Stimulated activated CD4-positive, alpha-beta T cell treated with anti-CD3 and anti-CD28 coated beads, TNF-alpha, amount 100 ng/mL, for 48 hours (primary cell): ENCODE measurements around the gene ZFX.
A peak's percentile ranks its signal among the peaks of the same experiment; 100 is the strongest.
"Not testable (repeated sequence)": the region's sequence is repeated elsewhere in the genome, so short reads cannot be mapped to it uniquely, and the experiment has no call there.

ENCODE experiments used
- DNase-seq, 3 donors: peaks; one replicate each; pipeline ENCODE4 v3.0.0-alpha.2; 2020; ENCODE audit warnings: low read depth in 3 of 3

Gene ZFX

DNA sequence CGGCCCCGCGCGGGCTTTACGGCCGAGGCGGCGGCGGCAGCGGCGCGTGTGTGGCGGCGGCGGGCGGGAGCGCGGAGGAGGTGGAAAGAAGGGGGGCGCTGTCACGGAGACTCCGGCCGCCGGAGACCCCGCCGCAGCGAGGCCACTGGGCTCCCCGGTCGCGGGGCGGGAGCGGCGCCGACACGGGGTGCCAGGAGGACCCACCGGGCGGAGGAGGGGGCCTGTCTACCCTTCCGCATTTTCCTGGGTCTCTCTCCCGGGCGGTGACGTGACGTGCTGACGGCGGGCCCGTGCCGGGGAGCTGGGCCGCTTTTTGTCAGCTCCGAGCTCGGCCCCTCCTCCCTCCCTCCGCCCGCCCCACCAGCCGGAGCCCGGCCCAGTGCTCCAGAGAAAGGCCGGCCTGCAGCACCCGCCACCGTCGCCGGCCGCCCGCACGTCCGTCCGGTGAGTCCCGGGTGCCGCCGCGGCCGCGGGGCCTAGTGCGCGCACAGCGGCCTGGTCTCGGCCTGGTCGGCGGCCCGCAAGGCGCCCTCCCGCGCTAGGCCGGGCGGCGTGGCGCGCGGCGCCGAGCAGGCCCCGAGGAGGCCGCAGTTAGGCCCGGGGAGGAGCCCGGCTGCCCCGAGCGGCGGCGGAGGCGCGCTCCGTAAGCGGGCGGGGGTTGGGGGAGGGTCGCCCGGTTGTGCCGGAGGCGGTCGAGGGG lies at the start of gene ZFX:
ZFX (plus strand) TSS at position 379 of the 700 bp plus-strand sequence. CDS start 23,014 bp downstream, outside the sequence.
- DNase-seq, result peak in 2 of 3 donors; percentile 23 to 69

DNA sequence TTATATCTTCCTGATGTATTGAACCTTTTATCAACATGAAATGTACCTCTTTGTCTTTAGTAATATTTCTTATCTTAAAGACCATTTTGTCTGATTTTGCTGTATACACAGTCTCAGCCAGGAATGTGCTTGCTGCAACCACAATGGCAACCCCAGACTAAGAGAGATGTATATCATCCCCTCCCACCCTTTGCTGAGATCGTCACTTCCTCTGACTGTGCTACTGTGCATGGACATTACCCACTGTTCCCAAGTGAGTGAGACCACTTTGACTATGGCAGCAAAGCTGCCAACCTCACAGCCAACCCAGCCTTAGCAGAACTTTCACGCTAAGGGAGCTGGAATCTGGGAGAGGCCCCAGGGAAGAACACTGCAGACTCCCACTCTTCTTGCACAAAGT lies 48.8 kb upstream of the ZFX start:
- DNase-seq, result no peak

DNA sequence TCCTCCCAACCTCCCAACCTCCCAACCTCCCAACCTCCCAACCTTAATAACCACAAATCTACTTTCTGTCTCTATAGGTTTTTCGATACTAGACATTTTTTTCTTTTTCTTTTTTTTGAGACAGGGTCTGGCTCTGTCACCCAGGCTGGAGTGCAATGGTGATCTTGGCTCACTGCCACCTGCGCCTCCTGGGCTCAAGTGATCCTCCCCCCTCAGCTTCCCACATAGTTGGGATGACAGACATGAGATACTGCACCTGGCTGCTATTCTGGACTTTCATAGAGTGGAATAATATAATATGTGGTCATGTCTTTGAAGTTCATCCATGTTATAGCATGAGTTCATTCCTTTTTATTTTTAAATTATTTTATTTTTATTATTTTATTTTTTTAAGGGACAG lies 39.5 kb upstream of the ZFX start:
- DNase-seq, result no peak

DNA sequence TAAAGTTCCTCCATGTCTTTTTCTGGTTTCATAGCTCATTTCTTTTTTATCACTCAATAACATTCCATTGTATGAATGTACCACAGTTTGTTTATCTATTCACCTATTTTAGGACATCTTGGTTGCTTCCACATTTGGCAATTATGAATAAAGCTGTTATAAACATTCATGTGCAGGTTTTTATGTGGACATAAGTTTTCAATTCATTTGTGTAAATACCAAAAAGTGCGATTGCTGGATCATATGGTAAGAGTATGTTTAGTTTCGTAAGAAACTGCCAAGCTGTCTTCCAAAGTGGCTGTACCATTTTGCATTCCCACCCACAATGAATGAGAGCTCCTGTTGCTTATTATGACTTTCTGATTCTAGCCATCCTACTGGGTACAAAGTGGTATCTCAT lies 36.3 kb upstream of the ZFX start:
- DNase-seq, result no peak

DNA sequence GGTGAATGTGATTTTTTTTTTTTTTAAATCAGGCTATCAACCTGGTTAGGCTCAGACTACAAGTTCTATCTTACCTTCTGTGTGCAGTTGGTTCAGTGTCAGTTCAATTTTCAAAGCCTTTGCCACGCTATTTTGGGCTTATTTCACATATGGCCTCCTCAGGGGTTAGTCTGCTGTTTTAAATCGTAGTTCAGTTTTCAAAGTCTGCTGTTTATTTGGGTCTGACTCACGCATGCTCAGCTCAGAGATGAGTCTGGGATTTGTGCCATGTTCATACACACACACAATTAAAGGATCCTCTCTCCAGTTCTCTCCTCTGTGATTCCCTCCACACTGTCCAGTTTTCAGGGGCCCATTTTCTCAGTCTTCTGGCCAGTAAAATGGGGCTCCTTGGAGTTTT lies 32.3 kb upstream of the ZFX start:
- DNase-seq, result no peak

DNA sequence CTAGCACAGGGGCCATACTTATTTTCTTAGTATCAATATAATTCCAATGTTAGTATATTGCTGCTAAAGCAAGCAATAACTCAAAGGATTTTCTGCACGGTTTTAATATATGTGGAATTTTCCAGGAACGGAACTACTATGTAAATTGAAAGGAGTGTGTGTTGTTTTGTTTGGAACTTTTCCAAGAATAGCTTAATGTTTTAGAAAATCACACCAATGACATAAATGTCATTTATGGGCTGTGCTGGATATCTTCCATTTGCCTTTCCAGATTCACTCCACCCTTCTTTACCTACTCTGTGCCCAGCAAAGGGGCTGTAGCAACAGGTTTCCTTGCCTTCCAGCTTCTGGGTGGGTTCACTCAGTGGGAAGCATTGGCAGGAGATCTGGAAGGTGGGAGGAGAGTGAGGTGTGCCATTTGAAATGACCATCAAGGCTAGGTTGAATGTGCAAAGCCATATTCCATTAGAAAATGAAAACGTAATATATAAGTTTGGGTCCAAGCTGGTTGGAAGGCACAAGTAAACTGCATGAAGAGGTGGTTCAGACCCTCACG lies 25.2 kb upstream of the ZFX start:
- DNase-seq, result no peak

DNA sequence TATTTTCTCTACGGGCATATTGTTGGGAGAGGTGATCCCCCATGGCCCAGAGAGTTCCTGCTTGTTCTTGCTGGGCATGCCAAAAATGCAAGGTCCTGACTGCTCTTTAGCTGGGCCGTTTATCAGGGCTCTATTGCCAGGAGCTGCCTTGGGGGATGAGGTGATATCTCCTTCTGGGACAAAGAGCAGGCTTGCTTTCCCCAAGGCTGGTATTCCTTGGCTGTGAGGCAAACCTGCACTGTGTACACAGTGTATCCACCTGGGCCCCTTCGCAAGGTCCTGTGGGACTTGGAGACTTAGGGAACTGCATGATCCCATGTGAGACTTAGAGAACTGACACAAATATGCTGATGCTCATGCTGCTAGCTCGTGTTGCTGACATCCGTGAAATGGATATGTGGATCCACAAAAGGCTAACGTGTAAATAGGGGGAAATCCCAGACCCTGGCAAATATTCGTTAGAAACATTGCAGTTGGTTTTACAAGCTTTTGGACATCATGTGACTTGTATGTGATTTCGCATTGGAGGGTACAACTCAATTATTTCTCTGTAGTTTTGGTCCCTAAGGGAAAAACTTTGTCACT lies 24.4 kb upstream of the ZFX start:
- DNase-seq, result no peak

DNA sequence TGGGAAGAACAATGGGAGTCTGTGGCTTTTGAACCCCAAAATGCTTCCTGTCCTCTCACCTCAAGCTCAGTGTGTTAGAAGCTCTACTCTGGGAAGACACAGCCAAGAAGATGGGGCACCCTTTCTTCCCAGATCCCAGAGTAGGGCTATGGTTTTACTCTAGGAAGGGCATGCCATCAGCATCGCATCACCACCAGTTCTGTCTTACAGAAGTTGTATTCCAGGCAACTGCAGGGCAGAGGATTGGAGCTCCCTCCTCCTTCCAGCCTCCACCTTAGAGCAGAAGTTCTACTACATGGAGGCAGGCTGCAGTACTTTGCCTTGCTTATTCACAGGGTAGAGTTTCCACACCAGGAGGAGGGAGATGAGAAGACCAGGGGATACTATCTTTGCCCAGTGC lies 18.1 kb upstream of the ZFX start:
- no peak for DNase-seq

DNA sequence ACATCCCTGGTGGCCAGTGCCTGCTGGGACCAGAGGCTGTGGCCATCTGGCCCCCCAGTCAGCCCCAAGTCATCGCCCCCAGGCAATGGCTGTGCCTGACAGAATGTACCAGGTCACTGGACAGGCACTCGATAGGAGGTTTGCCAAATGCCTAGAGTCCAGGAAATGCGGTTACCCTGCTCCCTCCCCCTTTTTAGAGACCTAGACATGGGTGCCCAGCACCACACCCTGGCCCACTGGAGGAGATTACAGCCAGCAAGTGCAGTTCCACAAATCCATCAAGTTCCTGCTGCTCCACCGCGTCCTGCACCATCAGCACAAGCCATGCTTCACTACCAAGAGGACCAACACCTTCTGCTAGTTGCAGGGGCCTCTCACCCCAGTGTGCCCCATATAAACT lies 16.2 kb upstream of the ZFX start:
- DNase-seq, result no peak

DNA sequence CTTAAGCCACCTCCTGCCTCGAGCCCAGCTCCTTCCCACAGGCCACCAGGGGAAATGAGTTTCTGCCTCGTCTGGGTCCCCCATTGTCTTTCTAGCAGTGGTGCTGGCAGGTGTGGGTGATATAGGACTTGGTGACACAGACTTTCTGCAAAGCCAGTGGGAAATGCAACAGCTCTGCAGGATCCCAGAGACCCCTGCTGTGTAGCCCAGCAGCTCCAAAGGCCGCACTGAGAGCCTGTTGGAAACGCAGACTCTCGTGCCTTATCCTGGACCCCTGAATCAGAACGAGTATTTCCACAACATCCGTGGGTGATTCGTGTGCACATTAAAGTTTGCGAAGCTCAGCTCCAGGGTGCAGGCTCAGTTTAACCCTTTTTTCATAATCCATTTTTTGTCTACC lies 13.8 kb upstream of the ZFX start:
- DNase-seq, result not testable (repeated sequence)

DNA sequence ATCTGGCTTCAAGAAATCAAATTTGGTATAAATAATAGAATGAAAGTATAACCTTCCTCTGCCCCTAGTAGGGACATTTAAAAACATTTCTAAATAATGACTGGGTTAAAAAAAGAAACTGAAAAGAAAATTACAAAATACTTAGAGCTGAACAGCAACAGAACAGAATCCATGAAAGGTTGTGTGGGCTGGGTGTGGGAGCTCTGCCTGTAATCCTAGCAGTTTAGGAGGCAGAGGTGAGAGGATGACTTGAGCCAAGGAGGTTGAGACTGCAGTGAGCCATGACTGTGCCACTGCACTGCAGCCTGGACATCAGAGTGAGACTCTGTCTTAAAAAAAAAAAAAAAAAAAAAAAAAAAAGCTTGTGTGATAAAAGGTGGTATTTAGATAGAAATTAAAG lies 12.3 kb upstream of the ZFX start:
- no peak for DNase-seq

DNA sequence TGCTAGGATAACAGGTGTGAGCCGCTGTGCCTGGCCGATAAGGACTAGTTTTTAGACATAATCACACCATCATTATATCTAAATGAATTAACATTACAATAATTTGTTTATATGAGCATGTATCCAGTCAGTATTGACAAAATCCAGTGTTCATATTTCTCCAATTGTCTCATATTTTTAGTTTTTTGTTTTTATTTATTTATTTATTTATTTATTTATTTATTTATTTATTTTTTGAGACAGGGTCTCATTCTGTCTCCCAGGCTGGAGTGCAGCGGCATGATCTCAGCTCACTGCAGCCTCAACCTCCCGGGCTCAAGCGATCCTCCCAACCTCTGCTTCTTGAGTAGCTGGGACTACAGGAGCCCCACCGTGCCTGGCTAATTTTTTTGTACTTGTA lies 5.5 kb upstream of the ZFX start:
- DNase-seq, result not testable (repeated sequence)

DNA sequence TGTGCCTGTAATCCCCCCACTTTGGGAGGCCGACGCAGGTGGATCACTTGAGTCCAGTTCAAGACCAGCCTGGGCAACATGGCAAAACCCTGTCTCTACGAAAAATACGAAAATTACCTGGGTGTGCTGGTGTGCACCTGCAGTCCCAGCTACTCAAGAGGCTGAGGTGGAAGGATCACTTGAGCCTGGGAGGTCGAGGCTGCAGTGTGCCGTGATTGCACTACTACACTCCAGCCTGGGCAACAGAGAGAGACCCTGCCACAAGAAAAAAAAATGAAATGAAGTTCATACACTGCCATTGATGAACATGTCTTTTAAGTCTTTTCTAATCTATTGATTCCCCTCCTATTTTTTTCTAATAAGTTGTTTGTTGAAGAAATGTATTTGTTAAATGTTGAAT lies 5.0 kb upstream of the ZFX start:
- DNase-seq, result no peak

DNA sequence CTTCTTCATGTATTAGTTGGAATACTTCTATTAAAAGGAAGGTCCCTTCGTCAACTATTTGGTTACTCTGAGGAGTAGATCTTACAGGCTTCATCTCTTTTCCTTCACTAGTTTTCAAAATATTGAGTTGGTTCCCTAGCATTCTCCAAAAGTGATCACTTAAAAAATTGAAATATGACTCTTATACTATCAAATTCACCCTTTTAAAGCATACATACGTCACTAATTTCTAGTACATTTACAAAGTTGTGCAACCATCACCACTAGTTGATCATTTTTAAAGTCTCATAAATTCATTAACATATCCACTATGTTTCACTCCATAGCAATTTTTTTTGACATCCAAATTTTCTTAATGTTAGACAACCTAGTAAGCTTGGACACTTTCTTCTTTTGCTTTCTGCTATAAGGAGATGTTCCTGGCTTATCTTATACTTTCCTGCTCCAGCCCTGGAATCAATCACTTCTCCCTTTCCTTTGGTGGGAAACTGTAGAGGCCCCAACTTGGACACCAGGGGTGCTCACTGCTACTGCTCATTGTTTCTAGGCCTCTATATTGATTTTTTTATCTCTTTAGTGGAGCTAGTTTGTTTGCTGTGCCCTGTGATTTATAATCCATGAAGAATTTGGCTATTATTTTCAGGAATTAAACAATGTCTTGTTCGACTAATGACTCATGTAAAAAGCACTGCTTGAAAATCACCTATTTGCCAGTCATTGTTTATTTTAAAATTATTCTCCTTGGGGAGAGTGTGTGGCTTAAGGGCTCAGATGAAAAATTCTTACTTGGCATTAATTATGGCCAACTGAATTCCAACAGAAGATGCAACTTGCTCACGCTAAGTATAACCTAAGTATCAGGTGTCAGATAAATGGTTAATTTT lies 4.0 kb upstream of the ZFX start:
- DNase-seq, result no peak

DNA sequence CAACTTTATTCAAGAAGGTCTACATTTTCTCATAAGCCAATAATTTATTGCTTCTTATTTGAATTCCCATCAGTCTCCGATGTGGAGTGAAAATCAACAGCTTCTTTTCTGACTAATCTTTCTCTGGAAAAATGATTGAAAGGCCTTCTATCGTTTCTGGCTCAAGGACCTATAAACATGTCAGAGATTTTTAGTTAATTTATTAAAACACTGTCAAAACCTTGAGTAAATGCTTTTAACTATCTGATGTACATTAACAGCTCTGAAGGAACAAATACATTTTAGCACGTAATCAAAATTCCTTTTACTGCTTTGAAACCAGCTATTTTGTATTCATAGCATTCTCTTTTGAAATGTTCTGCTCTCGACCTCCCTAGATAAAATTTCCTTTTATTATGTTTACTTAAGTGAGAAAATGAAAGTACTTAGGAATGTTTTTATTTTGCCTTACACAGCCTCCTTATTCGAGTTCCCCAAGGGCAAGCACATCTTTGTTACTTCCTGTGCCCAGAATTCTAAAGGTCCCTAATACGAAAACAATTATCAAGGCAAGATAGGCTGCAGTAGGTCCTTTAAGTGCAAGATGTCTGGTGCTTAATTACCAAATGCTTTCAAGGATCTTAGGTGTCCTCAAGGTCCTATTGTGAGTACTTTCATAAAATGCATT lies 3.1 kb upstream of the ZFX start:
- DNase-seq, result no peak

DNA sequence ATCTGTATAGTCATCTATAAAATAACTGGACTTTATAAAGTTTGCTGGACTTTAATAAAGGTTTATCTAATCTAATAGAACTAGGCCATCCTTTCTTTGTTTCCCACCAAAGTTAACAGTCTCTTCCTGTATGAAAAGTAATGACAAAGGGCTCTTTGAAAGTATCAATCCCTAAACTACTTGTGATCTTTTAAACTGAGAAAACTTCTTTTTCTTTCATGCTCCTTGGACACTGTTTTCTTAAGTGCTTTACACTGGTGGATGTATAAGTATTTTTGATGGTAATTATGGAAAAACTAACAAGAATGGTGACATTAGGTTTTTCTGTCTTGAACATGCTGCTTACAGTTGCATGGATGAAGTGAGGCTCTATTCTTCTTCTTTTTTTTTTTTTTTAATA lies 2.4 kb upstream of the ZFX start:
- no peak for DNase-seq

DNA sequence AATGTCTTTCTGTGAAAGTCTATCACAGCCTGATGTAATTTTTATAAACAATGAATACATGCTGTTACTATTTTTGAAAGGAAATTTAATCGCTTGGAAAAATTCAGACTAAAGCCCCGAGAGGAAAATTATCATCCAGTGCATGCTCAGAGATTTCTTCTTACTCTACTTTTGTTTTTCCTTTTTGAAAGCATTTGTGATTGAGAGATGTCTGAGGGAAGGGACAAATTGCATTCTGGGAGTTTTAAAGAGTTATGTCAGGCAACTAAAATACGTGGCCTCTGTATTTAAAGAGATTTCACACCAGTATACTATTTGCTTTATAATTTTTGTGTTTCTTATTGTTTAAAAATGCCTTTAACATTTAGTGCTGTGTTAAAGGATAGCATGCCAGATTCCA lies 1.4 kb upstream of the ZFX start:
- DNase-seq, result no peak

DNA sequence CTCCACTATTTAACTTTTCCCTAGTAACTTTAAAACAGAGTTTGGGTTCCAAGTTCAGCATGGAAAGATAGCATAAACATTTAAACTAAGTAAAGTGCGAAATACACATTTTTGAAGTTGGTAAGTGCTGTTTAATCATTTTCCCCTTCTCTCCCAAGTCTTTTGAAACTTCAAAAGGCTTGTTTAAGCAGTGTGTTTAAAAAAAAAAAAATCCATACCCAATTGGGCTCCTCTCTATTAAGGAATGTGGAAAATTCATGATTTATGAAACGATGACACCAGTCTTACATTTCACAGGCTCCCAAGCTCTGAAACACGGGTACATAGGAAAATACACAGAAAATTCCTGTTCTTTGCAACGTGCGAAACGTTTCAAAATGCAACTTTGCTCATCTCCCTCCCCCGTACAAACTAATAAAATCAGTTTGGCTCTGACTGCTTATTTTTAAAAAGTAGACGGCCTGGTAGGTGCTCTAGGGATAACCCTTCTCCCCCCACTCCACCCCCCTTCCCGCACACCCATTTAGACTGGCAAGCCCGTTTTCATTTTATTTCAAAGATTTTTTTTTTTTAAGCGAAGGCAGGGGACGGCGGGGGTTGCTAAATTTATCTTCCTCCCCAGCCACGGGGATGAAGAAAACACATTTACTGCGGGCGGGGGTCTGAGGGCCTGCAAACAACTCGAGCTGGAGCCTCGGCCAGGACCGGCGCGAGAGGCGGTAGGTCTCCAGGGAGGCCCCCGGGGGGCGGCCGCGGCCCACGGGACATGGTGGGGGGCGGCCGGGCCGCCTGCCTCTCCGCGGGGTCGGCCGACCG lies 786 bp upstream of the ZFX start:
- DNase-seq, result peak in 1 of 3 donors; percentile 18

DNA sequence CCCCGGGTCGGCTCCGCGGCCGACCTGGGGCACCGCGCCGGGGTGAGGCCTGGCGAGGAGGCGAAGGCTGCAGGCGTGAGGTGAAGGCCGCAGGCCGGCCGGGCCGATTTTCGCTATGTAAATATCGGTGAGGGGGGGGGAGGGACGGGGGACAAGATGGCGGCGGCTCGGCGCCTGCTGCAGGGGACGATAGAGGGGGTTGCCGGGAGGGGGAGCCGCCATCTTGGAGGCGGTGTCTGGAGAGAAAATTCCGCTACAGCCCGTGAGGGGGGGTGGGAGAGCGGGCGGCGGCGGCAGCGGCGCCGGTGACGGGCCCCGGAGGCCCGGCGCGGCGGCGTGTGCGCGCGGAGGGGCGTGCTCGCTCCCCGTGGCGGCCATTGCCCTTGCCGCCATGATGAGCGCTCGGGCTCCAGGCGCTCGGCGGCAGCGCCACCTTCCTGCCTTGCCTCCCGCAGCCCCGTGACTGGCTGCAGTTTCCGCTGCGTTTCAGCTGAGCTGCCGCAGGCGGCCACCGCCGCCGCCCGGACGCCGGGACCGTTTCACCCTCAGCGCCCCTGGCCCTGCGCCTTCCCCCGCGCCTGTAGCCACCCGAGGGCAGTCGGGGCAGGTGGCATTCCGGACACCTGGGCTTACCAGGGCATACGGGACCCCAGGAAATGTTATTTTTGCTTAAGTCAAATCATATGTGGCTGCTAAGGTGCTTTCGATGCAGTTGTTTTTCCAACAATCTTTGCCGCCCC lies 692 bp downstream of the ZFX start:
- DNase-seq, result peak; percentile 59 to 89 (median 73)

DNA sequence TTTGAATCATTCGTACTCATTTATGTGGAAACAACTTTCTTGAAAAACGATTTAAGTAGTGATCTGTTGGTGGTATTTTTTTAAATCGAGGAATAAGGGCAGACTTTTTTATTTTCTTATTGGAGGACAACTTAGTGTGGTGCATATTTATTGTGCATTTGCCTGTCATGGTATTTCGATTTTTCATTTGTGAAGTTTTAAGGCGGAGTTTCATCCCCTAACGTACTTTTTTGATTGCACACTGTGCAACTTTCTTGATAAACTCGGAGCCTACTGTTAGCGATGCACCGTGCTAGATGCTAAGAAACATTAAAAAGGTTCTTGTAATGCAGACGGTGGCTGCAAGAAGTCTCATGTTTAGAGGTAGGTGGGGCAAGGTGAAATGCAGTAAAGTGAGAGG lies 1.4 kb downstream of the ZFX start:
- DNase-seq, result no peak
